GM23338 (cell line): ENCODE measurements around the gene ANKRD44. TPM values are rescaled to one million over a fixed set of nuclear protein-coding genes. Genes with fewer than 3 reads are reported as not detected.

ENCODE experiments used
- ATAC-seq: fragments of 200-7000 bp; cut with Tn5 transposase; 3 replicates; pipeline ENCODE4 v1.9.1; 2020
- DNase-seq: peaks from one replicate; pipeline ENCODE4 v3.0.0-alpha.2; 2015; ENCODE audit warnings: low spot score
- H2AFZ ChIP-seq: fragments of 200-600 bp; sonication (generic); 2 replicates; pipeline ENCODE4 v1.8.0; 2016; ENCODE audit warnings: antibody characterized with exemption, mild to moderate bottlenecking, moderate library complexity
- H3F3A ChIP-seq: fragments of 200-600 bp; sonication (generic); replicated peaks from 2 replicates; pipeline ENCODE4 v1.8.0; 2017; ENCODE audit warnings: antibody characterized with exemption, mixed run types, low read depth
- H3K27ac ChIP-seq: fragments of 200-600 bp; sonication (generic); 2 replicates; pipeline ENCODE4 v1.6.1; 2016; ENCODE audit warnings: low read depth
- H3K27me3 ChIP-seq: fragments of 200-600 bp; sonication (generic); 2 replicates; pipeline ENCODE4 v1.8.0; 2016; ENCODE audit warnings: mild to moderate bottlenecking, mixed run types, moderate library complexity; ENCODE audit not compliant: insufficient read depth
- H3K36me3 ChIP-seq: fragments of 200-600 bp; sonication (generic); 2 replicates; pipeline ENCODE4 v1.8.0; 2016; ENCODE audit warnings: mild to moderate bottlenecking; ENCODE audit not compliant: insufficient read depth
- H3K4me1 ChIP-seq: fragments of 200-600 bp; sonication (generic); 2 replicates; pipeline ENCODE4 v1.8.0; 2016; ENCODE audit warnings: mild to moderate bottlenecking, moderate library complexity; ENCODE audit not compliant: insufficient read depth
- H3K4me2 ChIP-seq: fragments of 200-600 bp; sonication (generic); 2 replicates; pipeline ENCODE4 v1.7.1; 2017; ENCODE audit warnings: mixed run types
- H3K4me3 ChIP-seq: fragments of 200-600 bp; sonication (generic); 2 replicates; pipeline ENCODE4 v1.6.1; 2016; ENCODE audit warnings: mixed run types
- H3K79me2 ChIP-seq: fragments of 200-600 bp; sonication (generic); replicated peaks from 2 replicates; pipeline ENCODE4 v1.8.0; 2017; ENCODE audit warnings: mild to moderate bottlenecking; ENCODE audit not compliant: insufficient read depth
- H3K9me2 ChIP-seq: fragments of 200-600 bp; sonication (generic); 2 replicates; pipeline ENCODE4 v1.8.0; 2017; ENCODE audit not compliant: insufficient read depth
- H4K20me1 ChIP-seq: fragments of 200-600 bp; sonication (generic); replicated peaks from 2 replicates; pipeline ENCODE4 v1.8.0; 2017; ENCODE audit warnings: mild to moderate bottlenecking; ENCODE audit not compliant: insufficient read depth
- H3K27ac Mint-ChIP-seq: 2 replicates; pipeline ENCODE4 v1.8.0; 2020; ENCODE audit warnings: inconsistent platforms, mild to moderate bottlenecking, moderate library complexity, mixed read lengths
- H3K27me3 Mint-ChIP-seq: 3 replicates; pipeline ENCODE4 v1.8.0; 2022; ENCODE audit warnings: low read depth, mild to moderate bottlenecking, moderate library complexity, mixed read lengths, inconsistent platforms; ENCODE audit not compliant: insufficient read depth, poor library complexity
- H3K36me3 Mint-ChIP-seq: 3 replicates; pipeline ENCODE4 v1.8.0; 2021; ENCODE audit warnings: low read depth, mild to moderate bottlenecking, inconsistent platforms, moderate library complexity, mixed read lengths
- H3K4me1 Mint-ChIP-seq: 3 replicates; pipeline ENCODE4 v1.8.0; 2020; ENCODE audit warnings: mild to moderate bottlenecking, inconsistent platforms, mixed read lengths
- H3K4me3 Mint-ChIP-seq: 3 replicates; pipeline ENCODE4 v1.8.0; 2021; ENCODE audit warnings: moderate library complexity, mild to moderate bottlenecking, inconsistent platforms, mixed read lengths
- H3K9me3 Mint-ChIP-seq: 3 replicates; pipeline ENCODE4 v1.8.0; 2020; ENCODE audit warnings: moderate library complexity, mild to moderate bottlenecking, inconsistent platforms, mixed read lengths
- CREB1 ChIP-seq: fragments of 250-450 bp; sonication (Bioruptor Pico); IDR thresholded peaks from 2 replicates; pipeline ENCODE4 v1.5.0; 2020; ENCODE audit warnings: low read depth, mild to moderate bottlenecking, moderate library complexity
- CTCF ChIP-seq, 2 experiments: fragments of 200-600 bp in 1 of 2; sonication (generic) in 1 of 2; conservative IDR thresholded peaks; 2 replicates each; pipeline versions ENCODE4 v1.5.1 to v1.6.1; 2016 to 2017; ENCODE audit warnings: antibody characterized with exemption in 2 of 2, low read depth in 2 of 2, mild to moderate bottlenecking in 2 of 2, moderate library complexity in 1 of 2
- ETS1 ChIP-seq: IDR thresholded peaks from 2 replicates; pipeline ENCODE4 v1.6.1; 2016; ENCODE audit warnings: antibody characterized with exemption
- EZH2 ChIP-seq: fragments of 200-600 bp; sonication (generic); IDR thresholded peaks from one replicate; pipeline ENCODE4 v1.8.0; 2017; ENCODE audit warnings: antibody characterized with exemption, mild to moderate bottlenecking, low read depth; ENCODE audit not compliant: unreplicated experiment
- EZH2phosphoT487 ChIP-seq: fragments of 200-600 bp; sonication (generic); IDR thresholded peaks from one replicate; pipeline ENCODE4 v1.8.1; 2018; ENCODE audit warnings: antibody characterized with exemption; ENCODE audit not compliant: unreplicated experiment
- JUNB ChIP-seq: IDR thresholded peaks from one replicate; pipeline ENCODE4 v1.6.1; 2016; ENCODE audit warnings: antibody characterized with exemption; ENCODE audit not compliant: unreplicated experiment
- NANOG ChIP-seq: IDR thresholded peaks from 2 replicates; pipeline ENCODE4 v1.6.1; 2016; ENCODE audit warnings: antibody characterized with exemption, borderline replicate concordance
- POLR2AphosphoS5 ChIP-seq: IDR thresholded peaks from 2 replicates; pipeline ENCODE4 v1.6.1; 2016; ENCODE audit warnings: antibody characterized with exemption, low read depth
- REST ChIP-seq: IDR thresholded peaks from one replicate; pipeline ENCODE4 v1.6.1; 2018; ENCODE audit warnings: antibody characterized with exemption; ENCODE audit not compliant: unreplicated experiment
- STAT1 ChIP-seq: IDR thresholded peaks from one replicate; pipeline ENCODE4 v1.6.1; 2016; ENCODE audit warnings: antibody characterized with exemption; ENCODE audit not compliant: unreplicated experiment
- ZNF114 ChIP-seq: fragments of 250-450 bp; sonication (Bioruptor Pico); IDR thresholded peaks from 2 replicates; pipeline ENCODE4 v1.5.0; 2020; ENCODE audit warnings: mild to moderate bottlenecking, moderate library complexity
- ZNF331 ChIP-seq: fragments of 250-450 bp; sonication (Bioruptor Pico); IDR thresholded peaks from 2 replicates; pipeline ENCODE4 v1.5.0; 2020; ENCODE audit warnings: low read depth, mild to moderate bottlenecking, moderate library complexity
- ZNF462 ChIP-seq: fragments of 250-450 bp; sonication (Bioruptor Pico); IDR thresholded peaks from 2 replicates; pipeline ENCODE4 v1.5.0; 2020; ENCODE audit warnings: mild to moderate bottlenecking, moderate library complexity
- polyA plus RNA-seq: library from polyadenylated mRNA; unstranded; fragments of >200 nt; fragmentation: Nextera tagmentation; extraction: Ambion mirVana; gene quantifications from 2 replicates; pipeline ENCODE4 v1.2.1, GENCODE V29; 2016
- total RNA-seq: library from RNA; depleted of rRNA; stranded (reverse); fragments of >200 nt; shearing (Covaris generic); gene quantifications from 2 replicates; pipeline ENCODE4 v1.2.3, GENCODE V29; 2014

The ANKRD44 gene
- total and polyA plus RNA-seq, 2 experiments from 2014 or later: 0.44 to 0.56 TPM

DNA sequence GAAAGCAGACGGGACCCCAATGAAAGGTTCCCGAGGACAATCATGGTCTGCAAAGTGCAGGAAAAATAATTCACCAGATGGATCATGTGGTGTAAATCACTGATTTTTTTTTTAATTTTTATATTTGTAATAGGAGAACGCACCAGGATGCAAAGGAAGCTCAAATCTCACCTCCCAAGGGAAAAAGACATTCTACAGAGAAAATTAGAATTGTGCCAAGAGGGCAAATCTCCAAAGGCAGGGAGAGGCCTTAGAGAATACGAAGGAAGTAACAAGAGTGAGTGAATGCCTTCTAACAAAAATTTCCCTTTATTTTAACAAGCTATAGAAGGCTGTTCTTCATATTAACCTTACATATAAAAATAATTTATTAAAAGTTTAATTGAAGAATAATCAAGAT lies 90.9 kb downstream of the ANKRD44 start:
- no peaks in the 10 kb centered on the region for H3K9me2 ChIP-seq
- Mint-ChIP-seq H3K27ac (no peak overlapping the region), H3K4me1 (no peaks in the 10 kb centered on the region), H3K27me3 (no peaks in the 10 kb centered on the region), H3K4me3 (no peak overlapping the region), H3K9me3 (no peaks in the 10 kb centered on the region), H3K36me3 (no peaks in the 10 kb centered on the region)
- H3K4me3 ChIP-seq: no peak overlapping the region
- no peak for ATAC-seq
- H4K20me1 ChIP-seq: no peaks in the 10 kb centered on the region
- H3K4me2 ChIP-seq: no peak overlapping the region
- TF ChIP-seq POLR2AphosphoS5 (no peak), ZNF114 (CRISPR knock-in tag) (no peak), EZH2phosphoT487 (no peak), CREB1 (CRISPR knock-in tag) (no peak), ZNF331 (CRISPR knock-in tag) (no peak), JUNB (no peak), ZNF462 (CRISPR knock-in tag) (no peak), NANOG (no peak), ETS1 (no peak), EZH2 (no peak), REST (no peak), STAT1 (no peak), CTCF (conservative IDR thresholded peaks at IDR 0.05; ENCODE audit: low read depth in 2 of 2) (no peak)
- H3F3A ChIP-seq: no peaks in the 10 kb centered on the region
- no peak overlapping the region for H3K27ac ChIP-seq
- H3K27me3 ChIP-seq: no peaks in the 10 kb centered on the region
- no peak overlapping the region for H2AFZ ChIP-seq
- H3K4me1 ChIP-seq: no peaks in the 10 kb centered on the region
- no peaks in the 10 kb centered on the region for H3K79me2 ChIP-seq
- DNase-seq: no peak
- no peaks in the 10 kb centered on the region for H3K36me3 ChIP-seq
